Astrocyte of the cerebellum (primary cell): ENCODE data around the gene ZRANB2.

Source experiments
- DNase-seq: peaks from one replicate; pipeline ENCODE4 v3.0.0-alpha.2; 2011; ENCODE audit warnings: low read depth
- H3K4me3 ChIP-seq: 2 replicates; pipeline ENCODE4 v1.5.1; 2011; ENCODE audit warnings: mild to moderate bottlenecking, low read depth, low read length, moderate library complexity
- CTCF ChIP-seq: IDR thresholded peaks from 2 replicates; pipeline ENCODE4 v1.5.1; 2012; ENCODE audit warnings: low read length, low read depth, moderate library complexity, mild to moderate bottlenecking; ENCODE audit errors: missing control alignments
- in situ Hi-C: cut with HindIII; loops from 2 replicates; pipeline ENCODE4 v1.10.0; 2017; ENCODE audit warnings: low sequenced_read_pairs

The ZRANB2 gene

GRCh38 chr1:71053146-71053545 is 27.7 kb downstream of the ZRANB2 start:
- no peak for DNase-seq
- H3K4me3 ChIP-seq: no peak overlapping the region
- no peak for TF ChIP-seq CTCF
- in situ Hi-C loops: loop anchor here (25.0 kb wide), 1 partner anchor 816 kb away; no protein-coding TSS in a partner anchor

- DNase-seq: peak; percentile 71
- no peak overlapping the region for H3K4me3 ChIP-seq
- in situ Hi-C loops: loop anchor here (25.0 kb wide), 1 partner anchor 813 kb away; no protein-coding TSS in a partner anchor
- TF ChIP-seq CTCF: peak; percentile 71
These were observed 30.8 kb downstream of the ZRANB2 start for GRCh38 chr1:71049951-71050598.

- TF ChIP-seq CTCF: no peak
- peak within 1 kb of the TSS; percentile 39 for H3K4me3 ChIP-seq
- in situ Hi-C loops: no loop called here
- DNase-seq: no peak
These were observed 32.9 kb downstream of the ZRANB2 start, which contains the start of gene PTGER3 for GRCh38 chr1:71047635-71048607. Gene PTGER3 (minus strand): TSS chr1:71047816. CDS start chr1:71047577, 239 bp downstream.

- no peak for TF ChIP-seq CTCF
- in situ Hi-C loops: no loop called here
- peak overlapping the region; percentile 39 for H3K4me3 ChIP-seq
- DNase-seq: no peak
These were observed 33.8 kb downstream of the ZRANB2 start for GRCh38 chr1:71046891-71047634.

GRCh38 chr1:71045463-71046028 is 35.3 kb downstream of the ZRANB2 start:
- DNase-seq: no peak
- H3K4me3 ChIP-seq: no peak overlapping the region
- in situ Hi-C loops: no loop called here
- TF ChIP-seq CTCF: no peak

- H3K4me3 ChIP-seq: no peak overlapping the region
- no peak for DNase-seq
- TF ChIP-seq CTCF: no peak
- in situ Hi-C loops: no loop called here
These were observed 36.0 kb downstream of the ZRANB2 start for GRCh38 chr1:71044833-71045232.
